HFFc6 (cell line): ENCODE results near the gene SPSB2. TPM values are rescaled to one million over a fixed set of nuclear protein-coding genes. Genes with fewer than 3 reads are reported as not detected.

ENCODE experiments used
- DNase-seq: peaks from one replicate; pipeline ENCODE4 v3.0.0-alpha.2; 2018
- H3K27ac Mint-ChIP-seq: 2 replicates; pipeline ENCODE4 v1.8.0; 2020; ENCODE audit warnings: mild to moderate bottlenecking, mixed read lengths
- H3K27me3 Mint-ChIP-seq: 2 replicates; pipeline ENCODE4 v1.8.0; 2021; ENCODE audit warnings: mild to moderate bottlenecking, moderate library complexity, mixed read lengths; ENCODE audit not compliant: insufficient read depth
- H3K36me3 Mint-ChIP-seq: 2 replicates; pipeline ENCODE4 v1.8.0; 2021; ENCODE audit warnings: low read depth, mixed read lengths
- H3K4me1 Mint-ChIP-seq: 2 replicates; pipeline ENCODE4 v1.8.0; 2020; ENCODE audit warnings: low read depth, mixed read lengths
- H3K4me3 Mint-ChIP-seq: 2 replicates; pipeline ENCODE4 v1.8.0; 2020; ENCODE audit warnings: mild to moderate bottlenecking, moderate library complexity, mixed read lengths
- H3K9me3 Mint-ChIP-seq: 2 replicates; pipeline ENCODE4 v1.8.0; 2020; ENCODE audit warnings: mild to moderate bottlenecking, mixed read lengths
- total RNA-seq, 6 experiments: library from RNA; stranded (reverse); fragmentation: NEBNext Ultra II Directional; extraction: Animal tissue kit (Norgen Biotek cat#: 25700); gene quantifications; 2 replicates in 1 of 6; 3 replicates in 5 of 6; pipeline ENCODE4 v1.2.3, GENCODE V29; 2021
- TF ChIP-seq, protein P1 (sequence below): fragments of 200-600 bp; sonication (generic); IDR thresholded peaks from 2 replicates; pipeline ENCODE4 v1.5.0; 2021; ENCODE audit warnings: antibody characterized with exemption, mild to moderate bottlenecking

Gene SPSB2
- total RNA-seq, 6 experiments from 2014 or later: 12.1 to 13.9 (median 13.0) TPM

DNA sequence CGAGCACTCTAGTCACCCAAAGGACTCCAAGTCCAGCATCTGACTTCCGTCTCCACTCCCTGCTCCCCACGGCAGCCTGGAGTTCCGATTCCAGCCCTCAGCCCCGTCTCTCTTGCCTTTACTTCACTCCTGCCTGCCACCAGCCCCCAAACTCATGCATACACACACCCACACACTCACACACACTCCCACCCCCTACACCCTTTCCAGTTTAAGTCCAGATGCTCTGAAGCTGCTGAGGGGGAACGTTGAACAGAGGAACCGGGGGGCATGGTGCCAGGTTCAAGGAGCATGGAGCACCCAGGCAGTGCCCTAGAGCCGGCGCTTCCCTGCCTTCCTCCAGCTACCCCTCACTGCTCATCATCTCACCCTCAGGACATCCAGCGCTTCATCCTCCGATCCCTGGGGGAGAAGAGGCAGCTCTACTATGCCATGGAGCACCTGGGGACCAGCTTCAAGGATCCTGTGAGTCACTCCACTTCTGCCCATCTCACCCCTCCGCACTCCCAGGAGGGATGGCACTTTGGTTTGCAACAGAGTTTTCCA, 41.6 kb downstream of the SPSB2 start:
- no peaks in the 10 kb centered on the region for H3K9me3 Mint-ChIP-seq
- DNase-seq: no peak
- TF ChIP-seq, protein P1, sequence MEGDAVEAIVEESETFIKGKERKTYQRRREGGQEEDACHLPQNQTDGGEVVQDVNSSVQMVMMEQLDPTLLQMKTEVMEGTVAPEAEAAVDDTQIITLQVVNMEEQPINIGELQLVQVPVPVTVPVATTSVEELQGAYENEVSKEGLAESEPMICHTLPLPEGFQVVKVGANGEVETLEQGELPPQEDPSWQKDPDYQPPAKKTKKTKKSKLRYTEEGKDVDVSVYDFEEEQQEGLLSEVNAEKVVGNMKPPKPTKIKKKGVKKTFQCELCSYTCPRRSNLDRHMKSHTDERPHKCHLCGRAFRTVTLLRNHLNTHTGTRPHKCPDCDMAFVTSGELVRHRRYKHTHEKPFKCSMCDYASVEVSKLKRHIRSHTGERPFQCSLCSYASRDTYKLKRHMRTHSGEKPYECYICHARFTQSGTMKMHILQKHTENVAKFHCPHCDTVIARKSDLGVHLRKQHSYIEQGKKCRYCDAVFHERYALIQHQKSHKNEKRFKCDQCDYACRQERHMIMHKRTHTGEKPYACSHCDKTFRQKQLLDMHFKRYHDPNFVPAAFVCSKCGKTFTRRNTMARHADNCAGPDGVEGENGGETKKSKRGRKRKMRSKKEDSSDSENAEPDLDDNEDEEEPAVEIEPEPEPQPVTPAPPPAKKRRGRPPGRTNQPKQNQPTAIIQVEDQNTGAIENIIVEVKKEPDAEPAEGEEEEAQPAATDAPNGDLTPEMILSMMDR: no peak
- peaks cover 17% of the 10 kb centered on the region; the same call in 1 of the 2 replicates for H3K36me3 Mint-ChIP-seq
- no peak overlapping the region for H3K27ac Mint-ChIP-seq
- peaks cover 40% of the 10 kb centered on the region for H3K4me1 Mint-ChIP-seq
- peaks cover 2% of the 10 kb centered on the region; the same call in 1 of the 2 replicates for H3K27me3 Mint-ChIP-seq
- H3K4me3 Mint-ChIP-seq: no peak overlapping the region

DNA sequence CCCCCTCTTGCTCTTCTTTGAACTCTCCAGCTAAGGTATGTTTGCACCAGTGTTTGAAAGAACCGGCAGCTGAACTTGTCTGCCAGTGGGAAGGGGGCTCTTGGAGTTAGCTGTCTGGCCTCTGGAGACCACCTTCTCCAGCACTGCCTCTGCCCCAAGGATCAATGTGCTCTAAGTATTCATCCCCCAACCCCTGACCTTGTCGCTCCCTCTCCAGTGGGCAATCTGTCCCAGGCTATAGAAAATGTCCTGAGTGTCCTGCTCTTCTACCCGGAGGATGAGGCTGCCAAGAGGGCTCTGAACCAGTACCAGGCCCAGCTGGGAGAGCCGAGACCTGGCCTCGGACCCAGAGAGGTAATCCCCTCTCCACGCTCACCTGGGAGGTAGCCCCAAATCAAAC, 42.1 kb downstream of the SPSB2 start:
- peaks cover 2% of the 10 kb centered on the region; the same call in 1 of the 2 replicates for H3K27me3 Mint-ChIP-seq
- H3K36me3 Mint-ChIP-seq: peaks cover 17% of the 10 kb centered on the region; the same call in 1 of the 2 replicates
- TF ChIP-seq, protein P1: no peak
- peak overlapping the region; percentile 22 for H3K4me3 Mint-ChIP-seq
- H3K27ac Mint-ChIP-seq: no peak overlapping the region
- no peak for DNase-seq
- H3K9me3 Mint-ChIP-seq: no peaks in the 10 kb centered on the region
- peaks cover 40% of the 10 kb centered on the region for H3K4me1 Mint-ChIP-seq

DNA sequence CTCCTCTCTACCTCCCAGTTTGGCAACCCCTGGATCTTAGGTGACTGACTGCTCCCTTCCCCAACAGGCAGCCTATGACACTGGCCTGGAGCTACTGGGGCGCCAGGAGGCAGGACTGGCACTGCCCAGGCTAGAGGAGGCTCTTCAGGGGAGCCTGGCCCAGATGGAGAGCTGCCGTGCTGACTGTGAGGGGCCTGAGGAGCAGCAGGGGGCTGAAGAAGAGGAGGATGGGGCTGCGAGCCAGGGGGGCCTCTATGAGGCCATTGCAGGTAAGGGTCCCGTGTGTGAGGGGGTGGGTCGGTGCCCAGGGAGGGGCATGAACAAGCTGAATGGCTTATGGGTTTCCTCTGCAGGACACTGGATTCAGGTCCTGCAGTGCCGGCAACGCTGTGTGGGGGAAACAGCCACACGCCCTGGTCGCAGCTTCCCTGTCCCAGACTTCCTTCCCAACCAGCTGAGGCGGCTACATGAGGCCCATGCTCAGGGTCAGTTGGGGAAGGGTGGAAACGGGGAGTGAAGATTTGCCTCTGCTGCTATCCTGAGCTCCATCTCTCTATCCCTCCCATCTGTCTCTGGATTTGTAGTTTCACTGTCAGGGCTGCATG, 42.7 kb downstream of the SPSB2 start:
- H3K4me1 Mint-ChIP-seq: peaks cover 44% of the 10 kb centered on the region
- DNase-seq: no peak
- peak overlapping the region; percentile 56; the same call in 1 of the 2 replicates for H3K27ac Mint-ChIP-seq
- TF ChIP-seq, protein P1: no peak
- H3K27me3 Mint-ChIP-seq: peaks cover 3% of the 10 kb centered on the region
- H3K36me3 Mint-ChIP-seq: peaks cover 17% of the 10 kb centered on the region
- no peaks in the 10 kb centered on the region for H3K9me3 Mint-ChIP-seq
- peak overlapping the region; percentile 99 for H3K4me3 Mint-ChIP-seq

DNA sequence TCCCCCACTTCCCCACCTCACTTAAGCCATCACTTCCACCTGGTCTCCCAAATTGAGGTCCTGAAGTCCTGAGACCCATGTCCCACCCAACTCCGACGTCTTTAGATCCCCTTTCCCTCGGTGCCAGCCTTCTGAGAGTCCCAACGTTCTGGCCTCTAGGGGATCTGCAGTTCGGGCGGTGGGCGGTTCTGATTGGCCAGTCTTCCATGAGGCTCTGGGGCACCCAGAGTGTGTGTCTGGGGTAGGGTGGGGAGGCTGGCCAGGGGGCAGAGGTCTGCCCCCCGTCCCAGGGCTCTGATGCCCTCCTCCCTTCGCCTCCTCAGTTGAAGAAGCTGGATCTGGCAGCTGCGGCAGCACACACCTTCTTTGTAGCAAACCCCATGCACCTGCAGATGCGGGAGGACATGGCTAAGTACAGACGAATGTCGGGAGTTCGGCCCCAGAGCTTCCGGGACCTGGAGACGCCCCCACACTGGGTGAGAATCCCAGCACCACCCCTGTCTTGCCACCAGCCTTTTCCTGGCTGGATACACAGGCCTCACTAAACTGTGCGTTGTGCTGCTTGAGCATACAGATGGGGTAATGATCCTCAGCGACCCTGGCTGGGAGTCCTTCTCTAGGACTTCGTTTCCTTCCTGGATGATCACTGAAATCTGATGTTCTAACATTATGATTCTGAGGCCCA, 43.4 kb downstream of the SPSB2 start:
- Mint-ChIP-seq H3K9me3 (no peaks in the 10 kb centered on the region), H3K4me1 (peaks cover 51% of the 10 kb centered on the region), H3K27me3 (peaks cover 10% of the 10 kb centered on the region), H3K27ac (peak overlapping the region; percentile 95), H3K4me3 (peak overlapping the region; percentile 99), H3K36me3 (peaks cover 19% of the 10 kb centered on the region)
- TF ChIP-seq, protein P1: peak; percentile 31
- DNase-seq: no peak

DNA sequence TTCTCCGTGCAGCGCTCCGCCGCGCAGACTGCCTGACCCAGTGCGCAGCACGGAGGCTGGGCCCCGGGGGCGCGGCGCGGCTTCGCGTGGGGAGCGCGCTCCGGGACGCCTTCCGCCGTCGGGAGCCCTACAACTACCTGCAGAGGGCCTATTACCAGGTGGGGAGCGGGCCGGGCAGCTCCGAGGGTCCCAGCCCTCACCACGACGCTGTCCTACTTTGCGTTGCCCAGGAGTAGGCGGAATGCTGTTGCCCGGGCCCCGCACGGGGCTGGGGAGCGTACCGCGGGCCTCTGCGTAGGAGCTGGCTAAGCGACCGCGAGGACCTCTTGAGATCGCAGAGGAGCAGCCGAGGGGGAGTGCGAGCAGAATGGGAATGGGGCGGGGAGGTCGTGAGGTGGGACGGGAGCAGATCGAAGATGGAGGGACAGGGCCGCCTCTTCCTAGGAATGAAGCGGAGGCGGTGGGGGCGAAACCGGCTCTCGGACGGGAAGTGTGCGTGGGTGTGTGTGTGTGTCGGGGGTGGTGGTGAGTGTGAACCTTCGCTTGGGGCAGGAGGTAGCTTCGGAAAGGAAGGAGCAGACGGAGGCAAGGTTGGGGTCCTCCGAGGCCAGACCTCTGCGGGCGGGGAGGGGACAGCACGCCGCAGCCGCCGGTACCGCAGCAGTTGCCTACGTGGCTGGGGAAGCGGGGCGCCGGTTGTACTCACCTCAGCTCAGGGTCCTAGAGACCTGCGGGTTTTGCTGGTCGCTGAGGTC, 44.1 kb downstream of the SPSB2 start:
- TF ChIP-seq, protein P1: 0 out of 2 replicates have a peak, but pooled peaks have one; percentile 3
- H3K4me3 Mint-ChIP-seq: peak overlapping the region; percentile 99
- H3K4me1 Mint-ChIP-seq: peaks cover 53% of the 10 kb centered on the region
- no peak for DNase-seq
- H3K9me3 Mint-ChIP-seq: no peaks in the 10 kb centered on the region
- H3K36me3 Mint-ChIP-seq: peaks cover 12% of the 10 kb centered on the region
- H3K27me3 Mint-ChIP-seq: peaks cover 12% of the 10 kb centered on the region
- peak overlapping the region; percentile 95 for H3K27ac Mint-ChIP-seq
